WERI-Rb-1 (cell line): ENCODE measurements around the gene ALLC.

Experiments used
- DNase-seq: peaks from one replicate; pipeline ENCODE4 v3.0.0-alpha.2; 2020
- H3K27ac ChIP-seq: fragments of 250-450 bp; sonication (Bioruptor Pico); 2 replicates; pipeline ENCODE4 v1.5.1; 2020; ENCODE audit warnings: mild to moderate bottlenecking, moderate library complexity
- H3K27me3 ChIP-seq: fragments of 250-450 bp; sonication (Bioruptor Pico); 2 replicates; pipeline ENCODE4 v1.5.1; 2021; ENCODE audit warnings: mild to moderate bottlenecking, low read depth, moderate library complexity; ENCODE audit not compliant: insufficient read depth, severe bottlenecking
- H3K36me3 ChIP-seq: fragments of 250-450 bp; sonication (Bioruptor Pico); 2 replicates; pipeline ENCODE4 v1.5.1; 2020; ENCODE audit warnings: mild to moderate bottlenecking, moderate library complexity
- H3K4me3 ChIP-seq: 2 replicates; pipeline ENCODE4 v1.5.1; 2011; ENCODE audit warnings: low read depth, mild to moderate bottlenecking, control low read depth, low read length
- H3K9me3 ChIP-seq: fragments of 250-450 bp; sonication (Bioruptor Pico); 2 replicates; pipeline ENCODE4 v1.5.1; 2021; ENCODE audit warnings: mild to moderate bottlenecking, moderate library complexity; ENCODE audit not compliant: severe bottlenecking
- CTCF ChIP-seq: IDR thresholded peaks from 2 replicates; pipeline ENCODE4 v1.5.1; 2011; ENCODE audit warnings: low read depth, mild to moderate bottlenecking, control low read depth, inconsistent platforms, low read length

The ALLC gene

DNA sequence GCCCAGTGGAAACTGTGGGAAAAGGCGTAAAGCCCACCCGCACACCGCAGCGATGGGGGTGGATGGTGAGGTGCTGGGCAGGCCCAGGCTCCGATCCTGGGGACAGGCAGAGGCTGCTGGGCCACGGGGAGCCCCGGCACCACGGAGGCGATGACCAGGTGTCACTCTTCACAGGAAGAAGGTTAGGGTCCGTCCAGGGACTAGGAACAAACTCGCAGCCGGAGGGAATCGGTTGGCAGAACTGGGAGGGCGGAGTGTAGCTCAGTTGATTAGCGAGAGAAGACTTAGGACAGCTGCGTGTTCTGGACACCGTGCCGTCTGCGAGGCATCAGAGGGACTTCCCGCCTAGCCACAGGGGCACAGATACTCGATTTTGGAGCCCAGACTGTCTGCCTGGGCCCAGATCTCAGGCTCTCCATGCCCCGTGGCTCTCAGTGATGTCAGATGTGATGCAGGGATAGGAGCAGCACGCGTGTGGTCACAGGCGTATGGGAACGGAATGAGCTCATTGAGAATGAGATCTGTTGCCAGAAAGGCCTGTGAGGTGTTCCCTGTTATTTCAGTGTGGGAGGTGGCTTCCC lies 16.1 kb upstream of the ALLC start:
- no peaks in the 10 kb centered on the region for H3K9me3 ChIP-seq
- H3K27me3 ChIP-seq, result no peaks in the 10 kb centered on the region
- no peak overlapping the region for H3K4me3 ChIP-seq
- H3K27ac ChIP-seq, result no peak overlapping the region
- TF ChIP-seq CTCF, result no peak
- peak; percentile 9 for DNase-seq
- H3K36me3 ChIP-seq, result no peaks in the 10 kb centered on the region; the same call in 1 of the 2 replicates

DNA sequence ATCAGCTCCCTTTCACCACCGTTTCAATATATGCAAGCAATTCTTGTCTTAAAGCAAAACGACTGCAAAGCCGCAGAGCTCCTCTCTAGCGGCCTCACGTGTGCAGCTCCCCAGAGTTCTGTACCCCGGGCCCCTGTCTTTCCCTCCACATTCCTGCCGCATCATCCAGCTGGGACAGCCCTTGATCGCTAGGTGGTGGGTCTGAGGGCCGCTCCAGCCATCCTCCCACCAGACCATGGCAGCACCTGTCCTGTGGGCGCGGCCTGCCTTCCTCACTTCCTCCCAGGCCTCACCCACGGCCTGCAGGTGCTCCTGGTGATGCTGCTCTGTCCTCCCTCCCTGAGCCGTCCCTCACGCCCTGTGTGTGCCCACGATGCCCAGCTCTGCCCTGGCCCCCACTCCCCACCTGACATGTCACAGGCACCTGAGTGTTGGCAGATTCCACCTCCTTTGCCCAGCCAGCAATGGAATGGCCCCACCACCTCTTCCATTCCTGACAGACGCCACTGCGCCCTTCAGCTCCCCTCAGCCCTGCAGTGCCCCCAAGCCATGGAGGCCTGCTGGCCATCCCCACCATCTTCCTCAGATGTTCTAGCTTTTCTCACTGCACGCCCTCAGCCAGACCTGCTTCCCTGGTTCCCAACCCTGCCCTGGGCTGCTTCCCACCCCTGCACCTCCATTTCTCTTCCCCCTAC lies 15.3 kb upstream of the ALLC start:
- DNase-seq, result no peak
- H3K9me3 ChIP-seq, result no peaks in the 10 kb centered on the region
- no peak overlapping the region for H3K27ac ChIP-seq
- H3K4me3 ChIP-seq, result no peak overlapping the region
- no peaks in the 10 kb centered on the region; the same call in 1 of the 2 replicates for H3K36me3 ChIP-seq
- TF ChIP-seq CTCF, result no peak
- H3K27me3 ChIP-seq, result no peaks in the 10 kb centered on the region

GRCh38 chr2:3643371-3644245 lies 14.4 kb upstream of the ALLC start:
- no peak for TF ChIP-seq CTCF
- H3K9me3 ChIP-seq, result no peaks in the 10 kb centered on the region
- H3K27ac ChIP-seq, result no peak overlapping the region
- H3K4me3 ChIP-seq, result no peak overlapping the region
- no peaks in the 10 kb centered on the region for H3K27me3 ChIP-seq
- DNase-seq, result peak; percentile 6
- H3K36me3 ChIP-seq, result no peaks in the 10 kb centered on the region

- Histone ChIP-seq H3K4me3 (no peak overlapping the region), H3K36me3 (no peaks in the 10 kb centered on the region), H3K9me3 (no peaks in the 10 kb centered on the region), H3K27me3 (no peaks in the 10 kb centered on the region), H3K27ac (no peak overlapping the region)
- no peak for TF ChIP-seq CTCF
- DNase-seq, result no peak
Observed at GRCh38 chr2:3644246-3644525, 13.8 kb upstream of the ALLC start.

- TF ChIP-seq CTCF, result no peak
- DNase-seq, result peak; percentile 14
- no peaks in the 10 kb centered on the region for H3K27me3 ChIP-seq
- H3K4me3 ChIP-seq, result no peak overlapping the region
- no peaks in the 10 kb centered on the region for H3K9me3 ChIP-seq
- no peaks in the 10 kb centered on the region for H3K36me3 ChIP-seq
- H3K27ac ChIP-seq, result no peak overlapping the region
Observed at GRCh38 chr2:3644891-3645605, 13.0 kb upstream of the ALLC start.
